CD4-positive, alpha-beta memory T cell (primary cell): ENCODE data around the gene IGSF9. TPM values are rescaled to one million over a fixed set of nuclear protein-coding genes. Genes with fewer than 3 reads are reported as not detected.

Experiments
- CTCF ChIA-PET: fragments of 350-600 bp; sonication (Branson Sonifier 250); formaldehyde crosslinking; loops from one replicate; lab custom pipeline; 2021; ENCODE audit warnings: inconsistent platforms; ENCODE audit not compliant: partially characterized antibody; lab: Charles Lee
- POLR2A ChIA-PET: fragments of 350-600 bp; sonication (Branson Sonifier 250); formaldehyde crosslinking; loops from one replicate; lab custom pipeline; 2021; ENCODE audit not compliant: partially characterized antibody; lab: Charles Lee
- DNase-seq, 5 donors: peaks; one replicate each; pipeline versions ENCODE4 v3.0.0 to v3.0.0-alpha.2; 2020 to 2022; ENCODE audit warnings: mixed read lengths in 1 of 5
- H3K27ac ChIP-seq: one replicate; pipeline ENCODE4 v1.7.0; 2013; ENCODE audit warnings: low read depth, low read length
- H3K27me3 ChIP-seq: 2 replicates; pipeline ENCODE4 v1.7.0; 2013; ENCODE audit warnings: mild to moderate bottlenecking, low read length, moderate library complexity; ENCODE audit not compliant: insufficient read depth
- H3K36me3 ChIP-seq: 2 replicates; pipeline ENCODE4 v1.7.0; 2013; ENCODE audit warnings: mild to moderate bottlenecking, low read length, moderate library complexity; ENCODE audit not compliant: insufficient read depth
- H3K4me1 ChIP-seq: 2 replicates; pipeline ENCODE4 v1.7.0; 2013; ENCODE audit warnings: mild to moderate bottlenecking, low read length, moderate library complexity; ENCODE audit not compliant: insufficient read depth
- H3K4me3 ChIP-seq, 2 donors: one replicate each; pipeline ENCODE4 v1.7.0; 2013; ENCODE audit warnings: low read length in 2 of 2, mild to moderate bottlenecking in 1 of 2
- H3K9me3 ChIP-seq, 2 donors: one replicate each; pipeline ENCODE4 v1.7.0; 2013; ENCODE audit warnings: low read length in 2 of 2, control low read depth in 1 of 2; ENCODE audit not compliant: control insufficient read depth in 1 of 2
- H3K27ac Mint-ChIP-seq, 7 donors: one replicate each; pipeline ENCODE4 v1.8.0; 2020 to 2021; ENCODE audit warnings: mixed read lengths in 7 of 7, mild to moderate bottlenecking in 6 of 7, inconsistent platforms in 3 of 7, moderate library complexity in 3 of 7
- H3K27me3 Mint-ChIP-seq, 2 donors: one replicate each; pipeline ENCODE4 v1.8.0; 2020 to 2021; ENCODE audit warnings: mixed read lengths in 2 of 2
- H3K36me3 Mint-ChIP-seq, 2 donors: one replicate each; pipeline ENCODE4 v1.8.0; 2020 to 2021; ENCODE audit warnings: mixed read lengths in 2 of 2, inconsistent platforms in 1 of 2, mild to moderate bottlenecking in 1 of 2
- H3K4me1 Mint-ChIP-seq, 4 donors: one replicate each; pipeline ENCODE4 v1.8.0; 2020 to 2021; ENCODE audit warnings: mixed read lengths in 4 of 4, mild to moderate bottlenecking in 1 of 4
- H3K4me3 Mint-ChIP-seq, 8 donors: one replicate each; pipeline ENCODE4 v1.8.0; 2020 to 2021; ENCODE audit warnings: mixed read lengths in 8 of 8, mild to moderate bottlenecking in 7 of 8, moderate library complexity in 6 of 8, inconsistent platforms in 3 of 8
- H3K9me3 Mint-ChIP-seq, 8 donors: one replicate each; pipeline ENCODE4 v1.8.0; 2020 to 2021; ENCODE audit warnings: mixed read lengths in 8 of 8, mild to moderate bottlenecking in 5 of 8, inconsistent platforms in 3 of 8, moderate library complexity in 1 of 8
- intact Hi-C: fragments of 100-400 bp; cut with micrococcal nuclease; formaldehyde crosslinking; loops from one replicate; pipeline ENCODE4 v1.15.1; 2023
- polyA plus RNA-seq, 2 donors: library from polyadenylated mRNA; unstranded; fragments of 300-500 nt; fragmentation: Illumina TruSeq; gene quantifications; one replicate each; pipeline ENCODE4 v1.2.3, GENCODE V29; 2021
- total RNA-seq, 2 experiments: library from RNA; stranded (reverse); gene quantifications; one replicate each; pipeline ENCODE4 v1.2.3, GENCODE V29; 2021

Gene IGSF9
- total and polyA plus RNA-seq, 4 experiments from 2014 or later, result not detected

DNA sequence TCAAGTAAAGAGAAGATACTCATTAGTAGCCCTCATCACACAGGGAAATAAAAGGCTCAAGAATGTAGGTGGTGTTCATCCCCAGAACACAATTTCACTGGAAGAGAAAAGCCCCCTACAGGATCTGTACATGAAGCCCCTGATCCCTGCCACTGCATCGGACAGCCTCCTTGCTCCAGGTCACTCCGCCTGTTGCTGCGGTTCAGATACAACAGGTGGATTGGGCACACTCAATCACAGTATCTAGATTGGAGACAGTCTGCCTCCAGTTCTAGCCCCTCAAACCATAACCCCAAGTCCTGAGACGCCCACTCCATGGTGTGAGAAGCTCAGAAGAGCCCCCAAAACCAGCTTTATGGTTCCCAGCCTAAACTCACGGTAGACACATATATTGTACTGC lies 7.5 kb upstream of the IGSF9 start:
- intact Hi-C loops, result no loop called here

DNA sequence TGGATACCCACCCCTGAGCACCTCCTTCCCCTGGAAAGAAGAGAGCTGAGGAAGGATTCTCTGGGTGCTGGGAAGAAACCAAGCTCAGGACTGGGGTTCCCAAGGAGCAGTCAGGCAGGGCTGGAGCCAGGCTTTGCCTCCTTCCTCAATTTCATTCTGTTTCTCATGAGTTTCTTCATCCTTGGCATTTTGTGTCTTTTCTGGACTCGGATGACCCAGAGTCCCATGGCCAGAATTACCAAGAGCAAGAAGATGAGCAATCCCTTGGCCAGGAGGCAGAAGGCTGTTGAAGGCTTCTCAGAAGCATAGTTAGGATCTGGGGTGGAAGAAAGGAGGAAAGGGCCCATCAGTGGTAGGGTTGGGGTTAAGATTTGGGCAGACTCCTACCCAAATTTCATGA lies 6.1 kb upstream of the IGSF9 start:
- Mint-ChIP-seq H3K36me3 (no peaks in the 10 kb centered on the region), H3K4me1 (no peaks in the 10 kb centered on the region), H3K9me3 (no peaks in the 10 kb centered on the region), H3K27me3 (peaks cover 32 to 35% of the 10 kb centered on the region in 2 donors), H3K27ac (no peak overlapping the region), H3K4me3 (no peak overlapping the region)
- POLR2A ChIA-PET, result no interaction called here
- no peaks in the 10 kb centered on the region for H3K27me3 ChIP-seq
- no peaks in the 10 kb centered on the region for H3K4me1 ChIP-seq
- H3K9me3 ChIP-seq, result no peaks in the 10 kb centered on the region
- DNase-seq, result no peak
- CTCF ChIA-PET, result interaction anchor here (2.6 kb wide), 1 partner anchor 56 kb away, joined by 10 read pairs; no protein-coding TSS in a partner anchor
- no peaks in the 10 kb centered on the region for H3K36me3 ChIP-seq
- intact Hi-C loops, result no loop called here
- H3K27ac ChIP-seq, result no peak overlapping the region
- H3K4me3 ChIP-seq, result no peak overlapping the region

More for the DNA sequence above, 7.5 kb upstream of the IGSF9 start:
- Histone ChIP-seq H3K4me3 (no peak overlapping the region), H3K4me1 (no peaks in the 10 kb centered on the region), H3K27ac (no peak overlapping the region), H3K9me3 (no peaks in the 10 kb centered on the region), H3K27me3 (no peaks in the 10 kb centered on the region), H3K36me3 (no peaks in the 10 kb centered on the region)
- no peak overlapping the region for H3K4me3 Mint-ChIP-seq
- no peaks in the 10 kb centered on the region for H3K36me3 Mint-ChIP-seq
- CTCF ChIA-PET, result interaction anchor here (0.6 to 2.6 kb wide), 2 partner anchors 54 to 55 kb away, joined by 3 to 10 read pairs; no protein-coding TSS in a partner anchor
- no peak for DNase-seq
- H3K9me3 Mint-ChIP-seq, result no peaks in the 10 kb centered on the region
- no peaks in the 10 kb centered on the region for H3K4me1 Mint-ChIP-seq
- H3K27ac Mint-ChIP-seq, result no peak overlapping the region
- POLR2A ChIA-PET, result no interaction called here
- H3K27me3 Mint-ChIP-seq, result peaks cover 32 to 35% of the 10 kb centered on the region in 2 donors

DNA sequence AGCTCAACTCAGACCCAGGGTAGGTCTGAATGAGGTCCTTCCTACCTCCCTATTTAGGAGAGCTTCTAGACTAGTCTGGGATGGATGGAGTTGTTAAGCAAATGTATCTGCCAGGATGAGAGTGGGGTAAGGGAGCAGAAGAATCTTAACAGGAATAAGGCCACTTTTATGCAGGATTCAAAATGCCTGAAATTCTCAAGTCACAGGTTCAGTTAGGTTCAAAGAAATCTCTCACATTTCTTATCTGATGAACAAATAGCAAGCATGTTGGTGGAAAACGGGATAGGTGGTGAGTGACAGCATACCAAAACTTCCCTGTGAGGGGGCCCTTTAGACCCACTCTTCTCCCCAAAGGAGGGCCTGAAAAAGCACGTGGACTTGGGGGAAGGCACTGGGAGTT lies 5.6 kb upstream of the IGSF9 start:
- no peaks in the 10 kb centered on the region for H3K9me3 Mint-ChIP-seq
- CTCF ChIA-PET, result interaction anchor here (1.5 kb wide), 1 partner anchor 16 kb away, joined by 3 read pairs; no protein-coding TSS in a partner anchor
- POLR2A ChIA-PET, result no interaction called here
- H3K4me3 Mint-ChIP-seq, result no peak overlapping the region
- peak overlapping the region in 1 of 7 donors; percentile 1 for H3K27ac Mint-ChIP-seq
- no peaks in the 10 kb centered on the region for H3K36me3 Mint-ChIP-seq
- Histone ChIP-seq H3K27ac (no peak overlapping the region), H3K4me3 (no peak overlapping the region), H3K27me3 (no peaks in the 10 kb centered on the region), H3K36me3 (no peaks in the 10 kb centered on the region), H3K9me3 (no peaks in the 10 kb centered on the region), H3K4me1 (peaks cover under 1% of the 10 kb centered on the region)
- H3K27me3 Mint-ChIP-seq, result peaks cover 31 to 33% of the 10 kb centered on the region in 2 donors
- H3K4me1 Mint-ChIP-seq, result peaks cover 0 to 2% (median 2%) of the 10 kb centered on the region in 4 donors
- no peak for DNase-seq
- intact Hi-C loops, result no loop called here

DNA sequence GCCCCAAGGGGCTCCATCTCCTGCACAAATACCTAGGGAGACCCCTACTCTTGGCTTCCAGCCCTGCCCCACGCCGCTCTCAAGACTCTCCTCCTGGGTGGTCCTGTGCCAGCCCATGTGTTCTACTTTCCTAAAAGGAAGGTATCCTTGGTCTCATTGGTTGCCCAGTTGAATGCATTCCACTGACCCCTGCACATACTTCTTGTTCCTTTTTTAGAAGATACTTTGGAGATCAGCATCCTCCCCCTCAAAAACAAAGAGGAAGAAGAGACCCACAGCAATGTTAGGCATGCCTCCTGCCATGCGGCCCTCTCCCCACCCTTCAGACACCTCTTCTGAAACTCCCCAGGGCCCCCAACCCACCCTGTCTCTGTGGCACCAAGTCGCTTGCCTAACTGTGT lies 4.6 kb upstream of the IGSF9 start:
- ChIA-PET POLR2A (no interaction called here), CTCF (interaction anchor here (1.0 to 1.5 kb wide), 2 partner anchors 11 to 15 kb away, joined by 3 read pairs; no protein-coding TSS in a partner anchor)
- Mint-ChIP-seq H3K9me3 (no peaks in the 10 kb centered on the region), H3K36me3 (no peaks in the 10 kb centered on the region), H3K4me3 (no peak overlapping the region), H3K27me3 (peaks cover 31 to 33% of the 10 kb centered on the region in 2 donors), H3K27ac (no peak overlapping the region), H3K4me1 (peaks cover 6 to 9% (median 7%) of the 10 kb centered on the region in 4 donors)
- no peaks in the 10 kb centered on the region for H3K9me3 ChIP-seq
- H3K4me3 ChIP-seq, result no peak overlapping the region
- peaks cover 5% of the 10 kb centered on the region for H3K27me3 ChIP-seq
- no peak for DNase-seq
- no peak overlapping the region for H3K27ac ChIP-seq
- intact Hi-C loops, result no loop called here
- peaks cover 11% of the 10 kb centered on the region for H3K4me1 ChIP-seq
- H3K36me3 ChIP-seq, result no peaks in the 10 kb centered on the region

DNA sequence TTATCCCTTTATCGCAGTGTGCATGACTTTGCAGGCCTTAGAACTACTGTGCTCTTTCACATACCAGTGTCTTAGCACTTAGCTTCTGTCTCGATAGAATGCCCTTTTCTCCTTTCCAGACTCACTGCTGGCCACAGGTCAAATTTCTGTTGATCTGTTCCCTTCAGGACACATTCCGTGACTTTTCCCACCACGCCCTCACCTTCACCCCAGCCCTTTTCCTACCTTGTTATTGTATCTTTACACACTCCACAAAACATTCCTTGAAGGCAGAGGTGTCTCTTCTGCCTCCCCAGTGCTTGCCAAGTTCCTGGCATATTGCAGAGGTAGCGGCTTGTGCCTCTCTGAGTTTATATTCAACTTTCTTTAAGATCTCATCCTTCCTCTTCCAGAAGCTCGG lies 3.7 kb upstream of the IGSF9 start:
- H3K36me3 Mint-ChIP-seq, result no peaks in the 10 kb centered on the region
- no peak overlapping the region for H3K4me3 ChIP-seq
- H3K9me3 ChIP-seq, result no peaks in the 10 kb centered on the region
- intact Hi-C loops, result no loop called here
- no peak overlapping the region for H3K4me3 Mint-ChIP-seq
- no peak overlapping the region for H3K27ac Mint-ChIP-seq
- H3K27ac ChIP-seq, result no peak overlapping the region
- peaks cover 13% of the 10 kb centered on the region for H3K4me1 ChIP-seq
- H3K4me1 Mint-ChIP-seq, result peaks cover 8 to 12% (median 10%) of the 10 kb centered on the region in 4 donors
- no peak for DNase-seq
- POLR2A ChIA-PET, result no interaction called here
- peaks cover 33 to 34% of the 10 kb centered on the region in 2 donors for H3K27me3 Mint-ChIP-seq
- peaks cover 12% of the 10 kb centered on the region for H3K27me3 ChIP-seq
- CTCF ChIA-PET, result interaction anchor here (1.0 kb wide), 1 partner anchor 10 kb away, joined by 3 read pairs; no protein-coding TSS in a partner anchor
- H3K36me3 ChIP-seq, result no peaks in the 10 kb centered on the region
- no peaks in the 10 kb centered on the region for H3K9me3 Mint-ChIP-seq

DNA sequence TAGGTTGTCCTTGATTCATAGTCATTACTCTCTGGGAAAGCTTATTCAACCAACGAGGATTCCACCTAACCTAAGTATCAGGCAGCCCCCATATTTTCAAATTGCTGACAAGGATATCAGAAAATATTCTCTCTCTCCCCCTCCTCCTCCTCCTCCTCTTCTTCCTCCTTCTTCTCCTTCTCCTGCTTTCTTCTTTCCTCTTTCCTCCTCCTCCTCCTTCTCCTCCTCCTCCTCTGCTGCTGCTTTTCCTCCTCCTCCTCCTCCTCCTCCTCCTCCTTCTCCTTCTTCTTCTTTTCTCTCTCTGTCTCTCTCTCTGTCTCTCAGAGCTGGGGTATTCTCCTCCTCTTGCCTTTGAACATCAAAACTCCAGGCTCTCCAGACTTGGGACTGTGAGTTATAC lies 2.5 kb upstream of the IGSF9 start:
- intact Hi-C loops, result no loop called here
- no peaks in the 10 kb centered on the region for H3K36me3 ChIP-seq
- Mint-ChIP-seq H3K36me3 (no peaks in the 10 kb centered on the region), H3K9me3 (no peaks in the 10 kb centered on the region), H3K27ac (peak overlapping the region in 1 of 7 donors; percentile 52), H3K27me3 (peaks cover 36% of the 10 kb centered on the region in 2 donors), H3K4me3 (no peak overlapping the region), H3K4me1 (peaks cover 8 to 12% (median 10%) of the 10 kb centered on the region in 4 donors)
- no peaks in the 10 kb centered on the region for H3K9me3 ChIP-seq
- ChIA-PET CTCF (interaction anchor here (1.1 to 3.0 kb wide), 2 partner anchors 9 to 55 kb away, joined by 3 to 18 read pairs; no protein-coding TSS in a partner anchor), POLR2A (no interaction called here)
- H3K4me1 ChIP-seq, result peaks cover 13% of the 10 kb centered on the region
- no peak for DNase-seq
- peaks cover 21% of the 10 kb centered on the region for H3K27me3 ChIP-seq
- H3K27ac ChIP-seq, result no peak overlapping the region
- no peak overlapping the region for H3K4me3 ChIP-seq

DNA sequence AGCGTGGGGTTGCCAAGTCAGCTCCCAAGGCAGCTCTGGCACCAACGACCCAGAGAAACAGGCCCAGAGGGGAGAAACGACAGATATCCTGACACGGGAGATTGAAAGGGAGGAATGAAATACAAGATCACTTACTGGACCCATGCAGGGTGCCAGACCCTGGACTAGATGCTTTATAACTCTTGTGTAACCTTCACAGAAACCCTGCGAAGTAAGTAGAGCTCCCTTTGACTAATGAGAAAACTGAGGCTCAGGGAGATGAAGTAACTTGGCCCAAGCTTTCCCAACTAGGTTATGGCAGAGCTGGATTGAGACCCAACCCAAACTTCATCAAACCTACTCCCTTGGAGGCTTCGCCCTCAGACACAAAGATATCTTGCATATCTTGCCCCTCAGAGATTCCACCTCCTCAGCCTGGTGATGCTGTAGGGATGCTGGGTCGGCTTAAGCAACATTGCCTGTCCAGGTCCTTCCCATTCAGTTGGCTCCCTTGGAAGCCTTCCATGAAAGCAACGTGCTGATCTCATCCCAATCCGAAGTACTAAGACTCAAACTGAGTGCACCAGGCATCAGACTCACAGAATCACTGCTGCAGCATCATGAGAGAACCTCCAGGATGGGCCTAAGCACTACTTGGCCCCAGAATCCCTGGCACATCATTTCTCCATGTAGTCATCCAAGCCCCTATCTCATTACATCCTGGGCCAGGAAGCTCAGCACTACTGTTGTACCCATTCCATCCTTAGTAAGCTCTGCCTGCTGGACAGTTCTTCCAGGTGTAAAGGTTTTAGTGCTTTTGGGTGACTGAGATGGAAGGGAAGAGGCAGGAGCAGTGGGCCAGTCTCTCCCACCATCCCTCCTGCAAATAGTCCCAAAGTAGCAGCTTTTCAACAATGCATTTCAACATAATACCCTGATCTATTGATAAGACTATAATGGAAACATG lies 1.1 kb upstream of the IGSF9 start:
- Histone ChIP-seq H3K36me3 (no peaks in the 10 kb centered on the region), H3K4me3 (no peak overlapping the region), H3K4me1 (peaks cover 13% of the 10 kb centered on the region), H3K9me3 (no peaks in the 10 kb centered on the region), H3K27me3 (peaks cover 21% of the 10 kb centered on the region), H3K27ac (no peak overlapping the region)
- ChIA-PET CTCF (interaction anchor here (0.6 to 3.0 kb wide), 16 partner anchors 9 to 257 kb away, joined by 3 to 18 read pairs (median 3); no protein-coding TSS in a partner anchor), POLR2A (interaction anchor here (1.3 to 1.8 kb wide), 3 partner anchors 10 to 166 kb away, joined by 3 to 17 read pairs (median 5); partner anchors contain the start of genes DUSP23 and TAGLN2)
- Mint-ChIP-seq H3K36me3 (no peaks in the 10 kb centered on the region), H3K9me3 (no peaks in the 10 kb centered on the region), H3K27ac (no peak overlapping the region), H3K4me1 (peaks cover 8 to 12% (median 10%) of the 10 kb centered on the region in 4 donors), H3K4me3 (peak overlapping the region in 7 of 8 donors; percentile 17 to 65 (median 42)), H3K27me3 (peaks cover 28 to 36% of the 10 kb centered on the region in 2 donors)
- intact Hi-C loops, result no loop called here
- DNase-seq, result no peak
